Mesenchymal stem cell (in vitro differentiated cells and primary cell): ENCODE measurements around the gene TMEM88.

ENCODE experiments used
- DNase-seq: peaks from one replicate; pipeline ENCODE4 v3.0.0-alpha.2; 2013
- H2AFZ ChIP-seq: one replicate; pipeline ENCODE4 v1.6.1; 2013; ENCODE audit warnings: low read depth, mild to moderate bottlenecking, control low read depth, inconsistent platforms, low read length, moderate library complexity
- H2AK5ac ChIP-seq: 2 replicates; pipeline ENCODE4 v1.6.1; 2013; ENCODE audit warnings: low read length, moderate library complexity, mild to moderate bottlenecking, inconsistent platforms; ENCODE audit not compliant: severe bottlenecking
- H2BK120ac ChIP-seq: one replicate; pipeline ENCODE4 v1.6.1; 2013; ENCODE audit warnings: low read depth, mild to moderate bottlenecking, inconsistent platforms, low read length, moderate library complexity
- H2BK12ac ChIP-seq, 2 experiments: one replicate each; pipeline ENCODE4 v1.6.1; 2013; ENCODE audit warnings: inconsistent platforms in 2 of 2, low read length in 2 of 2, mild to moderate bottlenecking in 2 of 2, moderate library complexity in 2 of 2, control low read depth in 1 of 2
- H2BK15ac ChIP-seq: one replicate; pipeline ENCODE4 v1.6.1; 2013; ENCODE audit warnings: mild to moderate bottlenecking, low read depth, inconsistent platforms; ENCODE audit not compliant: poor library complexity, severe bottlenecking
- H2BK5ac ChIP-seq: 2 replicates; pipeline ENCODE4 v1.6.1; 2013; ENCODE audit warnings: low read depth, mild to moderate bottlenecking, low read length, control low read depth, inconsistent platforms; ENCODE audit not compliant: poor library complexity, severe bottlenecking
- H3K14ac ChIP-seq, 2 experiments: one replicate each; pipeline ENCODE4 v1.6.1; 2013; ENCODE audit warnings: inconsistent platforms in 2 of 2, low read length in 2 of 2, control low read depth in 1 of 2, mild to moderate bottlenecking in 1 of 2, moderate library complexity in 1 of 2
- H3K18ac ChIP-seq, 2 experiments: one replicate each; pipeline ENCODE4 v1.6.1; 2013; ENCODE audit warnings: inconsistent platforms in 2 of 2, low read length in 2 of 2, control low read depth in 1 of 2, low read depth in 1 of 2, mild to moderate bottlenecking in 1 of 2
- H3K23ac ChIP-seq, 2 experiments: one replicate each; pipeline ENCODE4 v1.6.1; 2013; ENCODE audit warnings: inconsistent platforms in 2 of 2, low read length in 2 of 2, mild to moderate bottlenecking in 2 of 2, moderate library complexity in 2 of 2, control low read depth in 1 of 2
- H3K27ac ChIP-seq: 2 replicates; pipeline ENCODE4 v1.5.1; 2013; ENCODE audit warnings: mild to moderate bottlenecking, moderate library complexity, low read length, control low read depth, inconsistent platforms; ENCODE audit not compliant: poor library complexity, severe bottlenecking
- H3K27me3 ChIP-seq, 2 experiments: 2 replicates each; pipeline versions ENCODE4 v1.6.1 to v1.7.0; 2013; ENCODE audit warnings: low read length in 2 of 2, mild to moderate bottlenecking in 2 of 2, moderate library complexity in 2 of 2, control low read depth in 1 of 2, inconsistent platforms in 1 of 2; ENCODE audit not compliant: control insufficient read depth in 1 of 2, insufficient read depth in 1 of 2
- H3K36me3 ChIP-seq, 2 experiments: 2 replicates each; pipeline versions ENCODE4 v1.6.1 to v1.7.0; 2013; ENCODE audit warnings: low read length in 2 of 2, control low read depth in 1 of 2, inconsistent platforms in 1 of 2, low read depth in 1 of 2, mild to moderate bottlenecking in 1 of 2; ENCODE audit not compliant: insufficient read depth in 2 of 2, control insufficient read depth in 1 of 2
- H3K4ac ChIP-seq, 2 experiments: one replicate each; pipeline ENCODE4 v1.6.1; 2013; ENCODE audit warnings: inconsistent platforms in 2 of 2, low read length in 2 of 2, mild to moderate bottlenecking in 2 of 2, moderate library complexity in 2 of 2, control low read depth in 1 of 2, low read depth in 1 of 2
- H3K4me1 ChIP-seq: 2 replicates; pipeline ENCODE4 v1.6.1; 2013; ENCODE audit warnings: low read depth, low read length, control low read depth; ENCODE audit not compliant: control insufficient read depth, insufficient read depth
- H3K4me2 ChIP-seq: 2 replicates; pipeline ENCODE4 v1.6.1; 2013; ENCODE audit warnings: low read length, mild to moderate bottlenecking, inconsistent platforms; ENCODE audit not compliant: poor library complexity, severe bottlenecking
- H3K4me3 ChIP-seq, 2 experiments: 2 replicates each; pipeline versions ENCODE4 v1.5.1 to v1.7.0; 2013; ENCODE audit warnings: low read length in 2 of 2, mild to moderate bottlenecking in 2 of 2, control low read depth in 1 of 2, low read depth in 1 of 2; ENCODE audit not compliant: insufficient read depth in 1 of 2
- H3K79me1 ChIP-seq: replicated peaks from 2 replicates; pipeline ENCODE4 v1.6.1; 2013; ENCODE audit warnings: mild to moderate bottlenecking, control low read depth, low read length, inconsistent platforms; ENCODE audit not compliant: poor library complexity, severe bottlenecking
- H3K9ac ChIP-seq: 2 replicates; pipeline ENCODE4 v1.7.0; 2013; ENCODE audit warnings: mild to moderate bottlenecking, low read length, moderate library complexity
- H3K9me3 ChIP-seq: 2 replicates; pipeline ENCODE4 v1.7.0; 2013; ENCODE audit warnings: mild to moderate bottlenecking, low read length; ENCODE audit not compliant: control insufficient read depth
- H4K8ac ChIP-seq: one replicate; pipeline ENCODE4 v1.6.1; 2013; ENCODE audit warnings: inconsistent platforms, mild to moderate bottlenecking, low read length, moderate library complexity
- H4K91ac ChIP-seq: one replicate; pipeline ENCODE4 v1.6.1; 2013; ENCODE audit warnings: mild to moderate bottlenecking, low read length, inconsistent platforms
- WGBS: methylation state at CpG from one replicate; pipeline ENCODE4 v1.1.7; 2013; ENCODE audit warnings: mixed read lengths; 5-methylcytosine and 5-hydroxymethylcytosine counted together

The TMEM88 gene

GRCh38 chr17:7882629-7883028 is 27.8 kb downstream of the TMEM88 start:
- H3K23ac ChIP-seq: no peak overlapping the region
- peaks cover 6% of the 10 kb centered on the region for H3K4me1 ChIP-seq
- no peak overlapping the region for H2AK5ac ChIP-seq
- no peaks in the 10 kb centered on the region for H3K27me3 ChIP-seq
- DNase-seq: no peak
- peak overlapping the region in 1 of 2 experiments; percentile 65 for H3K4me3 ChIP-seq
- no peak overlapping the region for H3K4me2 ChIP-seq
- no peak overlapping the region for H2BK12ac ChIP-seq
- H2BK120ac ChIP-seq: no peak overlapping the region
- peaks cover 7% of the 10 kb centered on the region for H3K79me1 ChIP-seq
- H3K9me3 ChIP-seq: no peaks in the 10 kb centered on the region
- H3K9ac ChIP-seq: peak overlapping the region; percentile 86
- H3K18ac ChIP-seq: peak overlapping the region in 1 of 2 experiments; percentile 9
- peaks cover 4 to 45% of the 10 kb centered on the region in 2 experiments for H3K36me3 ChIP-seq
- no peak overlapping the region for H2BK5ac ChIP-seq
- no peak overlapping the region for H3K14ac ChIP-seq
- H3K27ac ChIP-seq: no peak overlapping the region
- no peak overlapping the region for H2AFZ ChIP-seq
- H3K4ac ChIP-seq: peak overlapping the region in 1 of 2 experiments; percentile 24
- H4K91ac ChIP-seq: no peak overlapping the region
- WGBS: 89% methylated on average over 2 of the region's 3 CpGs
- H2BK15ac ChIP-seq: no peak overlapping the region
- H4K8ac ChIP-seq: peak overlapping the region; percentile 62

GRCh38 chr17:7883781-7884386 is 29.0 kb downstream of the TMEM88 start:
- no peak overlapping the region for H2AFZ ChIP-seq
- peaks cover 4 to 37% of the 10 kb centered on the region in 2 experiments for H3K36me3 ChIP-seq
- H3K18ac ChIP-seq: peak overlapping the region in 1 of 2 experiments; percentile 52
- no peak overlapping the region for H4K91ac ChIP-seq
- no peak overlapping the region for H3K14ac ChIP-seq
- DNase-seq: peak; percentile 44
- no peak overlapping the region for H4K8ac ChIP-seq
- no peak overlapping the region for H2BK5ac ChIP-seq
- H3K4me3 ChIP-seq: peak overlapping the region in 1 of 2 experiments; percentile 65
- H3K9ac ChIP-seq: peak overlapping the region; percentile 86
- H3K23ac ChIP-seq: no peak overlapping the region
- H2BK12ac ChIP-seq: no peak overlapping the region
- peak overlapping the region in 1 of 2 experiments; percentile 30 for H3K4ac ChIP-seq
- H3K4me1 ChIP-seq: peaks cover 15% of the 10 kb centered on the region
- no peaks in the 10 kb centered on the region for H3K27me3 ChIP-seq
- no peak overlapping the region for H2AK5ac ChIP-seq
- peaks cover 6% of the 10 kb centered on the region for H3K79me1 ChIP-seq
- no CpG with 5 or more reads among the region's 3 CpGs for WGBS
- peak overlapping the region; percentile 53 for H3K27ac ChIP-seq
- peak overlapping the region; percentile 66 for H3K4me2 ChIP-seq
- H2BK120ac ChIP-seq: no peak overlapping the region
- no peak overlapping the region for H2BK15ac ChIP-seq
- no peaks in the 10 kb centered on the region for H3K9me3 ChIP-seq

GRCh38 chr17:7884581-7885366 is 29.9 kb downstream of the TMEM88 start:
- H3K18ac ChIP-seq: peak overlapping the region; percentile 95 to 96
- peak overlapping the region; percentile 66 for H3K27ac ChIP-seq
- H4K91ac ChIP-seq: peak overlapping the region; percentile 90
- peaks cover 4 to 28% of the 10 kb centered on the region in 2 experiments for H3K36me3 ChIP-seq
- no CpG with 5 or more reads among the region's 100 CpGs for WGBS
- H2AFZ ChIP-seq: no peak overlapping the region
- peak overlapping the region; percentile 95 for H2BK15ac ChIP-seq
- H2AK5ac ChIP-seq: no peak overlapping the region
- peak overlapping the region; percentile 93 for H2BK5ac ChIP-seq
- H3K4me3 ChIP-seq: peak overlapping the region; percentile 70 to 94
- H4K8ac ChIP-seq: peak overlapping the region; percentile 94
- H3K4me2 ChIP-seq: no peak overlapping the region
- peak overlapping the region; percentile 91 for H3K9ac ChIP-seq
- peak overlapping the region; percentile 72 to 97 for H3K4ac ChIP-seq
- H3K79me1 ChIP-seq: peaks cover 4% of the 10 kb centered on the region
- no peak overlapping the region for H2BK12ac ChIP-seq
- peak overlapping the region; percentile 100 for H2BK120ac ChIP-seq
- peak; percentile 8 for DNase-seq
- no peaks in the 10 kb centered on the region for H3K9me3 ChIP-seq
- H3K27me3 ChIP-seq: no peaks in the 10 kb centered on the region
- peak overlapping the region in 1 of 2 experiments; percentile 50 for H3K14ac ChIP-seq
- H3K4me1 ChIP-seq: peaks cover 22% of the 10 kb centered on the region
- H3K23ac ChIP-seq: no peak overlapping the region
